Measurements from ENCODE around the gene NKTR.

- TF ChIP-seq CTCF (conservative IDR thresholded peaks at IDR 0.05) (no peak), EZH2 (IDR thresholded peaks at IDR 0.05; ENCODE audit: low read depth) (no peak)
Observed at GRCh38 chr3:42657675-42658074, 57.2 kb downstream of the NKTR start.
